Body of pancreas (tissue), 4 donors: ENCODE data around the gene RAB43.

Experiments used
- POLR2A ChIP-seq, 3 donors: fragments of 450-650 bp; IDR thresholded peaks; one replicate each; pipeline ENCODE4 v1.6.1; 2016; ENCODE audit warnings: antibody characterized with exemption in 3 of 3, mild to moderate bottlenecking in 2 of 3
- TF ChIP-seq, protein P1 (sequence below), 7 experiments: fragments of 450-650 bp in 4 of 7; fragments of 200-600 bp in 3 of 7; sonication (generic) in 3 of 7; IDR thresholded peaks; one replicate each; pipeline ENCODE4 v1.5.1; 2016 to 2019; ENCODE audit warnings: antibody characterized with exemption in 7 of 7

DNA sequence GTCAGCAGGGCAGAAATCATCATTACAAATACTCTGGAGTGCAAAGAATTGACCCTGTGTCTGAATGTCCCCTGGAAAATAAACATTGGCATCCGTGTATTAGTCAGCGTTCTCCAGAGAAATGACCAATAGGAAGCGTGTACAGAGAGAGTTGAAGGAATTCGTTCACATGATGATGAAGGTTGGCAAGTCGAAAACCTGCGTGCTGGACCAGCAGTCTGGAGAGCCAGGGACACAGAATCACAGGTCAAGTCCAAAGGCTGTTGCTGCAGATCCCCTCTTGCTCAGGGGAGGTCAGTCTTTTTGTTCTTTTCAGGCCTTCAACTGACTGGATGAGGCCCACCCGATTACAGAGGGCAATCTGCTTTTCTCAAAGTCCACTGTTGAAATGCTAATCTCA lies 44.4 kb downstream of the RAB43 start:
- TF ChIP-seq, protein P1, sequence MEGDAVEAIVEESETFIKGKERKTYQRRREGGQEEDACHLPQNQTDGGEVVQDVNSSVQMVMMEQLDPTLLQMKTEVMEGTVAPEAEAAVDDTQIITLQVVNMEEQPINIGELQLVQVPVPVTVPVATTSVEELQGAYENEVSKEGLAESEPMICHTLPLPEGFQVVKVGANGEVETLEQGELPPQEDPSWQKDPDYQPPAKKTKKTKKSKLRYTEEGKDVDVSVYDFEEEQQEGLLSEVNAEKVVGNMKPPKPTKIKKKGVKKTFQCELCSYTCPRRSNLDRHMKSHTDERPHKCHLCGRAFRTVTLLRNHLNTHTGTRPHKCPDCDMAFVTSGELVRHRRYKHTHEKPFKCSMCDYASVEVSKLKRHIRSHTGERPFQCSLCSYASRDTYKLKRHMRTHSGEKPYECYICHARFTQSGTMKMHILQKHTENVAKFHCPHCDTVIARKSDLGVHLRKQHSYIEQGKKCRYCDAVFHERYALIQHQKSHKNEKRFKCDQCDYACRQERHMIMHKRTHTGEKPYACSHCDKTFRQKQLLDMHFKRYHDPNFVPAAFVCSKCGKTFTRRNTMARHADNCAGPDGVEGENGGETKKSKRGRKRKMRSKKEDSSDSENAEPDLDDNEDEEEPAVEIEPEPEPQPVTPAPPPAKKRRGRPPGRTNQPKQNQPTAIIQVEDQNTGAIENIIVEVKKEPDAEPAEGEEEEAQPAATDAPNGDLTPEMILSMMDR (IDR thresholded peaks at IDR 0.05) = no peak
- no peak for TF ChIP-seq POLR2A (IDR thresholded peaks at IDR 0.05)
